ENCODE results near the gene ABTB1.

DNA sequence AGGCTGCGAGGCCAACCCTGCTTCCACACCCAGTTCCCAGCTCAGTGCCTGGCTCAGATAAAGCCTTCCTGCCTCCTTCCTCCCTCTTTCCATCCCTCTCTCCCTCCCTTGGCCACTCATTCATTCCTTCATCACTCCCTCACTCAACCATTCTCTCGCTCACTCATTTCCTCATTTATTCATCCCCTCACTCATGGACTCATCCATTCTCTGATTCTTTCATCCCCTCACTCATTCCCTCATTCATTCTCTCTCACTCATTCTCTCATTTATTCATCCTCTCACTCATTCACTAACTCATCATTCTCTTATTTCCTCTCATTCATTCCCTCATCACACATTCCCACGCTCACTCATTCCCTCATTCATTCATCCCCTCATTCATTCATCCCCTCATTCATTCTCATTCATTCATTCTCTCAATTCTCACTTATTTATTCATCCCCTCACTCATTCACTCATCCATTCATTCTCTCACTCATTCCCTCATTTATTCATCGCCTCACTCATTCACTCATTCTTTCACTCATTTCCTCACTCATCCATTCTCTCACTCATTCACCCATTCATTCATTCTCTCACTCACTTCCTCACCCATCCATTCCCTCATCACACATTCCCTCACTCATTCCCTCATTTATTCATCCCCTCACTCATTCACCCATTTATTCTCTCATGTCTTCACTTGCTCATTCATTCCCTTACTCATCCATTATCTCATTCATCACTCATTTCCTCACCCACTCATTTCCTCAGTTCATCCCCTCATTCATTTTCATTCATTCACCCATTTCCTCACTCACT, 13.2 kb downstream of the ABTB1 start:
- TF ChIP-seq, protein P1, sequence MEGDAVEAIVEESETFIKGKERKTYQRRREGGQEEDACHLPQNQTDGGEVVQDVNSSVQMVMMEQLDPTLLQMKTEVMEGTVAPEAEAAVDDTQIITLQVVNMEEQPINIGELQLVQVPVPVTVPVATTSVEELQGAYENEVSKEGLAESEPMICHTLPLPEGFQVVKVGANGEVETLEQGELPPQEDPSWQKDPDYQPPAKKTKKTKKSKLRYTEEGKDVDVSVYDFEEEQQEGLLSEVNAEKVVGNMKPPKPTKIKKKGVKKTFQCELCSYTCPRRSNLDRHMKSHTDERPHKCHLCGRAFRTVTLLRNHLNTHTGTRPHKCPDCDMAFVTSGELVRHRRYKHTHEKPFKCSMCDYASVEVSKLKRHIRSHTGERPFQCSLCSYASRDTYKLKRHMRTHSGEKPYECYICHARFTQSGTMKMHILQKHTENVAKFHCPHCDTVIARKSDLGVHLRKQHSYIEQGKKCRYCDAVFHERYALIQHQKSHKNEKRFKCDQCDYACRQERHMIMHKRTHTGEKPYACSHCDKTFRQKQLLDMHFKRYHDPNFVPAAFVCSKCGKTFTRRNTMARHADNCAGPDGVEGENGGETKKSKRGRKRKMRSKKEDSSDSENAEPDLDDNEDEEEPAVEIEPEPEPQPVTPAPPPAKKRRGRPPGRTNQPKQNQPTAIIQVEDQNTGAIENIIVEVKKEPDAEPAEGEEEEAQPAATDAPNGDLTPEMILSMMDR (IDR thresholded peaks at IDR 0.05): no peak
- TF ChIP-seq TEAD4 (CRISPR knock-in tag; IDR thresholded peaks at IDR 0.05) (no peak), ZSCAN18 (CRISPR knock-in tag; IDR thresholded peaks at IDR 0.05) (no peak), TCF7 (CRISPR knock-in tag; IDR thresholded peaks at IDR 0.05; ENCODE audit: low read depth) (no peak), FOXP1 (CRISPR knock-in tag; IDR thresholded peaks at IDR 0.05; ENCODE audit: borderline replicate concordance) (no peak), ZNF263 (CRISPR knock-in tag; IDR thresholded peaks at IDR 0.05; ENCODE audit: low read depth) (no peak), NFYB (CRISPR knock-in tag; conservative IDR thresholded peaks at IDR 0.05; ENCODE audit: low read depth) (no peak), CREB1 (CRISPR knock-in tag; IDR thresholded peaks at IDR 0.05) (no peak), ERG (CRISPR knock-in tag; IDR thresholded peaks at IDR 0.05) (no peak), NR1H2 (CRISPR knock-in tag; IDR thresholded peaks at IDR 0.05) (no peak)
- TF ChIP-seq, protein P2, sequence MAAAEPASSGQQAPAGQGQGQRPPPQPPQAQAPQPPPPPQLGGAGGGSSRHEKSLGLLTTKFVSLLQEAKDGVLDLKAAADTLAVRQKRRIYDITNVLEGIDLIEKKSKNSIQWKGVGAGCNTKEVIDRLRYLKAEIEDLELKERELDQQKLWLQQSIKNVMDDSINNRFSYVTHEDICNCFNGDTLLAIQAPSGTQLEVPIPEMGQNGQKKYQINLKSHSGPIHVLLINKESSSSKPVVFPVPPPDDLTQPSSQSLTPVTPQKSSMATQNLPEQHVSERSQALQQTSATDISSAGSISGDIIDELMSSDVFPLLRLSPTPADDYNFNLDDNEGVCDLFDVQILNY (CRISPR knock-in tag; IDR thresholded peaks at IDR 0.05): no peak
- TF ChIP-seq, protein P3, sequence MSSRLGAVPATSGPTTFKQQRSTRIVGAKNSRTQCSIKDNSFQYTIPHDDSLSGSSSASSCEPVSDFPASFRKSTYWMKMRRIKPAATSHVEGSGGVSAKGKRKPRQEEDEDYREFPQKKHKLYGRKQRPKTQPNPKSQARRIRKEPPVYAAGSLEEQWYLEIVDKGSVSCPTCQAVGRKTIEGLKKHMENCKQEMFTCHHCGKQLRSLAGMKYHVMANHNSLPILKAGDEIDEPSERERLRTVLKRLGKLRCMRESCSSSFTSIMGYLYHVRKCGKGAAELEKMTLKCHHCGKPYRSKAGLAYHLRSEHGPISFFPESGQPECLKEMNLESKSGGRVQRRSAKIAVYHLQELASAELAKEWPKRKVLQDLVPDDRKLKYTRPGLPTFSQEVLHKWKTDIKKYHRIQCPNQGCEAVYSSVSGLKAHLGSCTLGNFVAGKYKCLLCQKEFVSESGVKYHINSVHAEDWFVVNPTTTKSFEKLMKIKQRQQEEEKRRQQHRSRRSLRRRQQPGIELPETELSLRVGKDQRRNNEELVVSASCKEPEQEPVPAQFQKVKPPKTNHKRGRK (CRISPR knock-in tag; IDR thresholded peaks at IDR 0.05; ENCODE audit: borderline replicate concordance): no peak
